Activated CD4-positive, CD25-positive, alpha-beta regulatory T cell treated with anti-CD3 and anti-CD28 coated beads, Interleukin-2, amount 50 U/mL, for 24 hours (primary cell): ENCODE data around the gene KCNS1.

Source experiments
- ATAC-seq, 2 donors: fragments of 150-1000 bp; cut with Tn5 transposase; one replicate each; pipeline ENCODE4 v1.10.0; 2021; ENCODE audit warnings: mild to moderate bottlenecking in 1 of 2, moderate library complexity in 1 of 2

The KCNS1 gene

GRCh38 chr20:45044601-45045000, 56.3 kb downstream of the KCNS1 start:
- no peak for ATAC-seq

DNA sequence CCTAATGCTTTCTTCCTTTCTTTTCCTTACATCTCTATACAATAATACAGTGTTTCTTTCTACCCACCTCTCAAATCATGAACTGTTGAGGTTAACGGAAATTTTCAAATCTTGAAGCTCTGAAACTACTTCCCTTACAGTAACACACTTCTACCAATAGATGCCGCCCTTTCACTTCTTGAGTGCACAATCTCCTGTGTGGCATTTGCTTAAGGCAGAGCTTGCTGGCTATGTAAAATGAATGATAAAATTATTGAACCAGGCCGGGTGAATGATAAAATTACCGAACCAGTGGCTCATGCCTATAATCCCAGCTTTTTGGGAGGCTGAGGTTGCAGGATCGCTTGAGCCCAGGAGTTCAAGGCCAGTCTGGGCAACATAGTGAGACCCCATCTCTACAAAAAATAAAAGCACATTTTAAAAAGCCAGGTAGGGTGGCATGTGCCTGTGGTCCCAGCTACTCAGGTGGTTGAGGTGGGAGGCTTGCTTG, 56.8 kb downstream of the KCNS1 start:
- peak; percentile 69 to 75 for ATAC-seq

DNA sequence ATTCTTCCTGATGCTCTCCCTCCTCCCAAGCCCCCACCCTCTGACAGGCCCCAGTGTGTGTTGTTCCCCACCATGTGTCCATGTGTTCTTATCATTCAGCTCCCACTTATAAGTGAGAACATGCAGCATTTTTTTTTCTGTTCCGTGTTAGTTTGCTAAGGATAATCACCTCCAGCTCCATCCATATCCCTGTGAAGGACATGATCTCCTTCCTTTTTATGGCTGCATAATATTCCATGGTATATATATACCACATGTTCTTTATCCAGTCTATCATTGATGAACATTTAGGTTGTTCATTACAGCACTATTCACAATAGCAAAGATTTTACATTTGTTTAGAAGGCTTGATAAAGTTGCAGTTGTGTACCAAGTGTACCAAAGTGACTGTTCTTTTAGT, 57.9 kb downstream of the KCNS1 start:
- ATAC-seq: no peak
